ENCODE data around the gene FBRSL1. TPM values are rescaled to one million over a fixed set of nuclear protein-coding genes. Genes with fewer than 3 reads are reported as not detected.

The FBRSL1 gene
- total and polyA plus RNA-seq, 11 donors, result 23.0 to 88.2 (median 40.0) TPM

- no peaks in the 10 kb centered on the region for H3K4me1 ChIP-seq
- ATAC-seq, result no peak
- intact Hi-C loops (cut with DNase I), result no loop called here
- DNase-seq, result peak in 1 of 5 donors; percentile 27
- no peaks in the 10 kb centered on the region for H3K36me3 ChIP-seq
- WGBS, 4 donors, result 82 to 89% (median 85%) methylated on average over 10 of the region's 10 CpGs
- no peaks in the 10 kb centered on the region for H3K9me3 ChIP-seq
- TF ChIP-seq POLR2A (IDR thresholded peaks at IDR 0.05) (no peak), CTCF (IDR thresholded peaks at IDR 0.05) (no peak)
- H3K4me3 ChIP-seq, result no peak overlapping the region
- H3K27ac ChIP-seq, result no peak overlapping the region
- peaks cover 0 to 62% (median 15%) of the 10 kb centered on the region in 9 donors for H3K27me3 ChIP-seq
These were observed 38.1 kb upstream of the FBRSL1 start for GRCh38 chr12:132451836-132452195.

GRCh38 chr12:132452596-132453350 is 37.2 kb upstream of the FBRSL1 start:
- peaks cover 0 to 56% (median 7%) of the 10 kb centered on the region in 9 donors for H3K27me3 ChIP-seq
- DNase-seq (peak in 2 of 5 donors; percentile 14 to 40), ATAC-seq (no peak)
- no peak overlapping the region for H3K27ac ChIP-seq
- H3K4me3 ChIP-seq, result no peak overlapping the region
- H3K4me1 ChIP-seq, result no peaks in the 10 kb centered on the region
- H3K36me3 ChIP-seq, result no peaks in the 10 kb centered on the region
- TF ChIP-seq POLR2A (IDR thresholded peaks at IDR 0.05), result no peak
- no peak for TF ChIP-seq CTCF (IDR thresholded peaks at IDR 0.05)
- no peaks in the 10 kb centered on the region for H3K9me3 ChIP-seq
- 81 to 89% (median 86%) methylated on average over 20 to 21 of the region's 21 CpGs for WGBS, 4 donors
- intact Hi-C loops (cut with DNase I), result no loop called here

GRCh38 chr12:132453361-132454192 is 36.4 kb upstream of the FBRSL1 start:
- Histone ChIP-seq H3K4me3 (no peak overlapping the region), H3K9me3 (no peaks in the 10 kb centered on the region), H3K27me3 (peaks cover 0 to 60% (median 10%) of the 10 kb centered on the region in 9 donors), H3K4me1 (no peaks in the 10 kb centered on the region), H3K27ac (no peak overlapping the region), H3K36me3 (no peaks in the 10 kb centered on the region)
- ATAC-seq, result no peak
- peak in 2 of 5 donors; percentile 19 to 51 for DNase-seq
- no peak for TF ChIP-seq CTCF (IDR thresholded peaks at IDR 0.05)
- no peak for TF ChIP-seq POLR2A (IDR thresholded peaks at IDR 0.05)
- WGBS, 4 donors, result 66 to 73% (median 70%) methylated on average over 18 to 28 of the region's 28 CpGs
- intact Hi-C loops (cut with DNase I), result no loop called here

All from heart left ventricle (tissue), 16 donors.